ENCODE measurements around the gene RFX1. TPM values are rescaled to one million over a fixed set of nuclear protein-coding genes. Genes with fewer than 3 reads are reported as not detected.

RFX1 gene
- total RNA-seq, 2 experiments from 2014 or later, result 14.6 to 16.3 TPM

DNA sequence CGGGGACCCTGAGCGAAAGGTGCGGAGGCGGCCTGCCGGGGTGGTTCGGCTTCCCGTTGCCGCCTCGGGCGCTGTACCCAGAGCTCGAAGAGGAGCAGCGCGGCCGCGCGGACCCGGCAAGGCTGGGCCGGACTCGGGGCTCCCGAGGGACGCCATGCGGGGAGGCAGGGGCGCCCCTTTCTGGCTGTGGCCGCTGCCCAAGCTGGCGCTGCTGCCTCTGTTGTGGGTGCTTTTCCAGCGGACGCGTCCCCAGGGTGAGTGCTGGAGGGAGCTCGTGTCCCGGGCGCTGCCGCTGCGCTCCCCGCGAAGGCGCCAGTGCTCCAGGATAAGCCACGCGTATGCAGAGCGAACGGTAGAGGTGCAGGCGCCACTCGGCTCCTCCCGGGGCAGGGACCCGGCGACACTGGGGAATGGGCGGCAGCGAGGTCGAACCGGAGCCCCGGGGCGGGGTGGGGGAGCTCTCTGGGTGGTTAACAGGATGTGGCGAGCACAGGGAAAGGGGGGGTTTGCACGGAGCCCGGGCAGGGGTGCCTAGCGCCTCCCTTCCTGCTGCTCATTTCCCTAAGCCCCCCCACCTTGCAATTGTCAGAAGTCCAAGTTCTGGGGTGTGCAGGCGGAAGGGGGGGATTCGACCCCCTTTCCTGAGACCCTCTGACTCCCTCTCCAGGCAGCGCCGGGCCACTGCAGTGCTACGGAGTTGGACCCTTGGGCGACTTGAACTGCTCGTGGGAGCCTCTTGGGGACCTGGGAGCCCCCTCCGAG lies 25.8 kb upstream of the RFX1 start, which contains the start of gene IL27RA:
TSS of gene IL27RA (plus strand) at position 44 of the 762 bp plus-strand sequence. CDS start at position 155, 111 bp downstream.
- H3K4me3 ChIP-seq (ENCODE audit: low read length), result peak within 1 kb of the TSS; percentile 86
- POLR2A ChIA-PET, result interaction anchor here (0.6 to 3.8 kb wide), 42 partner anchors 9 to 487 kb away, joined by 3 to 117 read pairs (median 5); partner anchors contain the start of genes ASF1B, BRME1, CC2D1A and DCAF15

DNA sequence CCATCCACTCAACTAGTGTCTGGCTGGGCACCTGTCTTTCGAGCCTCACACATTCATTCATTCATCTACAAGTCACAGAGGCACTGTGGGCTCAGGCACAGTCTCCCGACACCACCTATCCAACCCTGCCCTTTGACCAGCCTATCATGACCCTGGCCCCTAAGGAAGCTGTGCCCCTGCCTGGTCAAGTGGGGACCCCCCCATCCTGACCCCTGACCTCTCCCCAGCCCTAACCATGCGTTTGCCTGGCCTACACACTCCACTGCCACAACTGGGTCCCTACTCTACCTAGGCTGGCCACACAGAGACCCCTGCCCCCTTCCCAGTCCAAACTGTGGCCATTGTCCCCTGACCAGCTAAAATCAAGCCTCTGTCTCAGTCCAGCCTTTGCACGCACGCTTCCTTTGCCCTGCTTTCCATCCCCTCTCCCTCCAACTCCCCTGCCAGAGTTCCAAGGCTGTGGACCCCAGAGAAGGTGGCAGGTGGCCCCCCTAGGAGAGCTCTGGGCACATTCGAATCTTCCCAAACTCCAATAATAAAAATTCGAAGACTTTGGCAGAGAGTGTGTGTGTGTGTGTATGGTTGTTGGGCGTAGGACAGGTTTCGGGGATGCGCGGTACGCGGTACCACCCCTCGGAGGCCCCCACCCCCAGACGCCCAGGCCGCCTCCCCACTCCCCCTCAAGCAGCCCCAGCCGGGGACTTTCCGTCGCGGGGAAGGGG lies 25.0 kb upstream of the RFX1 start:
- intact Hi-C loops (cut with DNase I, micrococcal nuclease), result loop anchor here (1.0 to 5.0 kb wide), 4 partner anchors 22 to 80 kb away; partner anchors contain the start of gene DCAF15 (in 1 of the 2)
- Histone ChIP-seq H3K4me3 (ENCODE audit: low read length) (peak overlapping the region; percentile 86), H3K27ac (ENCODE audit: low read depth in 1 of 2, low read length in 2 of 2) (peak overlapping the region; percentile 93 to 98), H3K27me3 (ENCODE audit: control insufficient read depth in 1 of 2, insufficient read depth in 2 of 2, low read length in 2 of 2) (no peaks in the 10 kb centered on the region), H3K4me1 (ENCODE audit: insufficient read depth, low read length) (peaks cover 55% of the 10 kb centered on the region), H3K36me3 (ENCODE audit: insufficient read depth, low read length) (peaks cover 14% of the 10 kb centered on the region), H3K9me3 (ENCODE audit: control insufficient read depth in 1 of 2, insufficient read depth in 1 of 2, low read length in 2 of 2) (no peaks in the 10 kb centered on the region)
- peak; percentile 68 for ATAC-seq (ENCODE audit: poor library complexity)
- TF ChIP-seq, protein P1, sequence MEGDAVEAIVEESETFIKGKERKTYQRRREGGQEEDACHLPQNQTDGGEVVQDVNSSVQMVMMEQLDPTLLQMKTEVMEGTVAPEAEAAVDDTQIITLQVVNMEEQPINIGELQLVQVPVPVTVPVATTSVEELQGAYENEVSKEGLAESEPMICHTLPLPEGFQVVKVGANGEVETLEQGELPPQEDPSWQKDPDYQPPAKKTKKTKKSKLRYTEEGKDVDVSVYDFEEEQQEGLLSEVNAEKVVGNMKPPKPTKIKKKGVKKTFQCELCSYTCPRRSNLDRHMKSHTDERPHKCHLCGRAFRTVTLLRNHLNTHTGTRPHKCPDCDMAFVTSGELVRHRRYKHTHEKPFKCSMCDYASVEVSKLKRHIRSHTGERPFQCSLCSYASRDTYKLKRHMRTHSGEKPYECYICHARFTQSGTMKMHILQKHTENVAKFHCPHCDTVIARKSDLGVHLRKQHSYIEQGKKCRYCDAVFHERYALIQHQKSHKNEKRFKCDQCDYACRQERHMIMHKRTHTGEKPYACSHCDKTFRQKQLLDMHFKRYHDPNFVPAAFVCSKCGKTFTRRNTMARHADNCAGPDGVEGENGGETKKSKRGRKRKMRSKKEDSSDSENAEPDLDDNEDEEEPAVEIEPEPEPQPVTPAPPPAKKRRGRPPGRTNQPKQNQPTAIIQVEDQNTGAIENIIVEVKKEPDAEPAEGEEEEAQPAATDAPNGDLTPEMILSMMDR (IDR thresholded peaks at IDR 0.05), result no peak
- CTCF ChIA-PET, result interaction anchor here (0.5 to 1.8 kb wide), 18 partner anchors 11 to 750 kb away, joined by 3 to 9 read pairs (median 3); partner anchors contain the start of gene DCAF15
- peaks cover 29% of the 10 kb centered on the region for H3K36me3 Mint-ChIP-seq (ENCODE audit: low read depth)
- H3K4me1 Mint-ChIP-seq (ENCODE audit: low read depth), result peaks cover 36% of the 10 kb centered on the region
- no peaks in the 10 kb centered on the region for H3K27me3 Mint-ChIP-seq
- H3K27ac Mint-ChIP-seq, result peak overlapping the region; percentile 94
- no peaks in the 10 kb centered on the region for H3K9me3 Mint-ChIP-seq
- H3K4me3 Mint-ChIP-seq, result peak overlapping the region; percentile 98
- peak in 5 of 14 experiments; percentile 73 to 87 (median 77) for DNase-seq
- POLR2A ChIA-PET, result interaction anchor here (0.7 to 3.8 kb wide), 39 partner anchors 10 to 488 kb away, joined by 3 to 117 read pairs (median 5); partner anchors contain the start of genes ASF1B, BRME1, CC2D1A and DCAF15

More for the DNA sequence above, 25.8 kb upstream of the RFX1 start, which contains the start of gene IL27RA:
- peak; percentile 82 for ATAC-seq (ENCODE audit: poor library complexity)
- intact Hi-C loops (cut with DNase I, micrococcal nuclease), result loop anchor here (1.0 to 5.0 kb wide), 6 partner anchors 23 to 152 kb away; partner anchors contain the start of genes DCAF15 (in 1 of the 2) and RFX1 (in 1 of the 2)
- Histone ChIP-seq H3K36me3 (ENCODE audit: insufficient read depth, low read length) (peaks cover 22% of the 10 kb centered on the region), H3K27ac (ENCODE audit: low read depth in 1 of 2, low read length in 2 of 2) (peak within 1 kb of the TSS; percentile 93 to 98), H3K27me3 (ENCODE audit: control insufficient read depth in 1 of 2, insufficient read depth in 2 of 2, low read length in 2 of 2) (no peaks in the 10 kb centered on the region), H3K9me3 (ENCODE audit: control insufficient read depth in 1 of 2, insufficient read depth in 1 of 2, low read length in 2 of 2) (no peaks in the 10 kb centered on the region), H3K4me1 (ENCODE audit: insufficient read depth, low read length) (peaks cover 49% of the 10 kb centered on the region)
- CTCF ChIA-PET, result interaction anchor here (0.5 to 1.8 kb wide), 17 partner anchors 11 to 750 kb away, joined by 3 to 9 read pairs (median 3); partner anchors contain the start of gene DCAF15
- TF ChIP-seq, protein P1 (IDR thresholded peaks at IDR 0.05), result no peak
- Mint-ChIP-seq H3K4me3 (peak within 1 kb of the TSS; percentile 98), H3K36me3 (ENCODE audit: low read depth) (peaks cover 36% of the 10 kb centered on the region), H3K4me1 (ENCODE audit: low read depth) (peaks cover 36% of the 10 kb centered on the region), H3K27me3 (no peaks in the 10 kb centered on the region), H3K9me3 (no peaks in the 10 kb centered on the region), H3K27ac (peak within 1 kb of the TSS; percentile 94)
- DNase-seq, result peak; percentile 67 to 94 (median 83)

DNA sequence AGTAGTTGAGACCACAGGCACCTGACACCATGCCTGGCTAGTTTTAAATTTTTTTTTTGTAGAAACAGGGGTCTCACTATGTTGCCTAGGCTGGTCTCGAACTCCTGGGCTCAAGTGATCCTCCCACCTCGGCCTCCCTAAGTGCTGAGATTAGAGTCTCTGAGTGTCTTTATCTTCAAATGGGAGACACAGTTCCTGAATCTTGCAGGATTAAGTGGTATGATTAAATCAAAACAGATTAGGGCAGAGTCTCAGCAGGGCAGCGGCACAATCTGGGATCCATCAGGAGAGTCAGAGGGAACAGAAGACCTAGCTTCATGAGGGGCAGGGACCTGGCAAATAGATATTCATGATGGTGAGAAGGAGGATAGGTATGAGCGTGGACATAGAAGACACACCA lies 22.8 kb upstream of the RFX1 start:
- Histone ChIP-seq H3K27me3 (ENCODE audit: control insufficient read depth in 1 of 2, insufficient read depth in 2 of 2, low read length in 2 of 2) (no peaks in the 10 kb centered on the region), H3K9me3 (ENCODE audit: control insufficient read depth in 1 of 2, insufficient read depth in 1 of 2, low read length in 2 of 2) (no peaks in the 10 kb centered on the region), H3K4me3 (ENCODE audit: low read length) (no peak overlapping the region), H3K4me1 (ENCODE audit: insufficient read depth, low read length) (peaks cover 48% of the 10 kb centered on the region), H3K27ac (ENCODE audit: low read depth in 1 of 2, low read length in 2 of 2) (no peak overlapping the region), H3K36me3 (ENCODE audit: insufficient read depth, low read length) (peaks cover 3% of the 10 kb centered on the region)
- Mint-ChIP-seq H3K27ac (peak overlapping the region; percentile 12), H3K36me3 (ENCODE audit: low read depth) (peaks cover 14% of the 10 kb centered on the region), H3K9me3 (no peaks in the 10 kb centered on the region), H3K27me3 (no peaks in the 10 kb centered on the region), H3K4me3 (peak overlapping the region; percentile 60), H3K4me1 (ENCODE audit: low read depth) (peaks cover 37% of the 10 kb centered on the region)
- TF ChIP-seq, protein P1 (IDR thresholded peaks at IDR 0.05), result no peak
- ChIA-PET POLR2A (interaction anchor here (0.7 to 1.2 kb wide), 3 partner anchors 23 to 254 kb away, joined by 3 to 4 read pairs (median 3); partner anchors contain the start of gene RFX1), CTCF (no interaction called here)
- ATAC-seq (ENCODE audit: poor library complexity) (no peak), DNase-seq (no peak)
- intact Hi-C loops (cut with DNase I, micrococcal nuclease), result no loop called here

All from CD4-positive, alpha-beta T cell (primary cell).